Activated CD4-positive, alpha-beta T cell treated with anti-CD3 and anti-CD28 coated beads for 48 hours (primary cell): ENCODE measurements around the gene STRAP.
A peak's percentile ranks its signal among the peaks of the same experiment; 100 is the strongest.

Source experiments
- DNase-seq: peaks from one replicate; pipeline ENCODE4 v3.0.0-alpha.2; 2020

STRAP gene, protein sequence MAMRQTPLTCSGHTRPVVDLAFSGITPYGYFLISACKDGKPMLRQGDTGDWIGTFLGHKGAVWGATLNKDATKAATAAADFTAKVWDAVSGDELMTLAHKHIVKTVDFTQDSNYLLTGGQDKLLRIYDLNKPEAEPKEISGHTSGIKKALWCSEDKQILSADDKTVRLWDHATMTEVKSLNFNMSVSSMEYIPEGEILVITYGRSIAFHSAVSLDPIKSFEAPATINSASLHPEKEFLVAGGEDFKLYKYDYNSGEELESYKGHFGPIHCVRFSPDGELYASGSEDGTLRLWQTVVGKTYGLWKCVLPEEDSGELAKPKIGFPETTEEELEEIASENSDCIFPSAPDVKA

DNA sequence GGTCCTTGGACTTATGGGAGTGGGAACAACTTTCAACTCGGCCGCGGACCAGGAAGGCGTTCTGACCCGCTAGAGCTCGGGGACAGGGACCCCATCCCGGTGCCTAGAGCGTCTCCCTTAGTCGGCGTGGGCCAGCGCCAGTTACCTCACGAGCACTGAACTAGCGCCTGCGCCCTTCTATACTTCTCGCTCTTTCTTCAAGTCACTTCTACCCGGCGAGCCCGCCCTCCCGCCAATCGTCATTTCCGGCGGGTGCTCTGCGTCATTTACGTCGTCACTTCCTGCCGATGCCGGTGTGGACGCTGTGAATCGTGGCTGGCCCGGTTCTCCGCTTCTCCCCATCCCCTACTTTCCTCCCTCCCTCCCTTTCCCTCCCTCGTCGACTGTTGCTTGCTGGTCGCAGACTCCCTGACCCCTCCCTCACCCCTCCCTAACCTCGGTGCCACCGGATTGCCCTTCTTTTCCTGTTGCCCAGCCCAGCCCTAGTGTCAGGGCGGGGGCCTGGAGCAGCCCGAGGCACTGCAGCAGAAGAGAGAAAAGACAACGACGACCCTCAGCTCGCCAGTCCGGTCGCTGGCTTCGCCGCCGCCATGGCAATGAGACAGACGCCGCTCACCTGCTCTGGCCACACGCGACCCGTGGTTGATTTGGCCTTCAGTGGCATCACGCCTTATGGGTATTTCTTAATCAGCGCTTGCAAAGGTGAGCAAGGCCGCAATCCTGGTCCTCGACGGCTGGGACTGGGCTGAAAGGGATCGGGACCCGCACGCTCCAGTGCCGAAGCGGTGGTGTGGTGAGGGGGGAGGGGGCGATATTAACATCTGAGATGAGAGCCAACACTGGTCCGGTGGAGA, at the start of gene STRAP:
Gene STRAP, plus strand, starts transcription at position 270 of the 854 bp plus-strand sequence. Its CDS starts 321 bp downstream, at position 591.
- DNase-seq = peak; percentile 95

DNA sequence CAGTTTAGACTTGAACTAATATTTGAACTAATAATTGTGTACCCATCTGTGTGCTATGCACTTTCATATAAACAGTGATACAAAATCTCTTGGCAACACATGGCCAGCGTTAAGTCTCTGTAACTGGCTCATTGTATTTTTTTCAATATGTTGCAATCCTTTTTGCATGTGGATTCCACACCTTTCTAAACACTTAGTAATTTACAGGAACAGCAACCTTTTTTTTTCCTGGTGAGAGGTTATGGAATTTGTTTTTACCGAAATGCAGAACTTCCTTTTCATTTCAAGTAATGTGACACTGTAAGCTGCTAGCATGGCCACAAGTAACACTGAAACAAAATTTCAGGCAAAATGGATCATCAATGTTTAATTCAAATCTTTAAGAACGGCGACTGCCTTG, 47.6 kb upstream of the STRAP start:
- DNase-seq = no peak

DNA sequence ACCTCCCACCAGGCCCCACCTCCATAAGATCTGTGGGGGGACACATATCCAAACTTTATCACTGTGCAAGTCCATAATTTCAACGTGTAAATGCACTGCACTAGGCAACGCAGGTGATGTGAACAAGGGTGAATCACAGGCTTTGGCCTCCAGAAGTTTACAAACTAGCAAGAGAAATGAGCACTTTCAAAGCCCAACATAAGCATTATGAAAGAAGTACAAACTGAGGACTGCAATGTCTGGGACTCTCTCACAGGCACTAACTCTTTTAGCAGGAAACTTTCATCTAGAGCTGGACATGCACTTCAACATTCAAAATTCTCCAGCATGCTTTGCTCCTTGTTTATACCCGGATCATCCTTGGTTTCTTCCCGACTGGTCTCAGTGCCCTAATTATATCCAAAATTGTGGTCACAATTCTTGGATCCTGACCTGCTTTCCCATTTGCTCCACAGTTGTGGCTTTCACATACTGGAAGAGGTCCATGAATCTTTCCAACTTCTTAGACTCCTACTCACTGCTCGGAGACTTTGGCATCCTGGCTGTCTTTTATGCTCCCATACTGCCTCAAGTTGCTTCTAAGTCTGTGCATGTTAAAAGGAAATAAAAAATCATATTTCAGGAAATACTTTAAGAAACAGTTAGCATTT, 44.9 kb upstream of the STRAP start:
- no peak for DNase-seq

- DNase-seq = no peak
Measured at GRCh38 chr12:15839041-15839440, 43.1 kb upstream of the STRAP start.

DNA sequence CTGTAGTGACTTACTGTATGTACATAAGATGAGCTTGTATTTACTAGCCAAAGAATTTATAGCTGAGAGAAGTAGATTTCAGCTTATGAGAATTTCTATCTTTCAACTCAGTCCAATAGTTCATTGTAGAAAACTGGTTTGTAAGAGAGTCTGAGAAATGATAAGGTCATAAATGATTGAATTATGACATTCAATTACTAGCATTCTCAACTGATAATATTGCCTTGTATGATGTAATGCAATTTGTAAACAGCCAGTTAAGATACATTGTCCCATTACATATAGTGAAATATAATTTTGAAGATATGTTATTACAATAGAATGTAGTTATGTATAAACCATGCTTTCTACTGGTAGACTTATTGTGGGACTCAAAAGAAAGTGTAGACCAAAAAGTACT, 42.5 kb upstream of the STRAP start:
- DNase-seq = no peak

GRCh38 chr12:15842108-15842507, 40.1 kb upstream of the STRAP start:
- no peak for DNase-seq

GRCh38 chr12:15846887-15847286, 35.3 kb upstream of the STRAP start:
- no peak for DNase-seq

DNA sequence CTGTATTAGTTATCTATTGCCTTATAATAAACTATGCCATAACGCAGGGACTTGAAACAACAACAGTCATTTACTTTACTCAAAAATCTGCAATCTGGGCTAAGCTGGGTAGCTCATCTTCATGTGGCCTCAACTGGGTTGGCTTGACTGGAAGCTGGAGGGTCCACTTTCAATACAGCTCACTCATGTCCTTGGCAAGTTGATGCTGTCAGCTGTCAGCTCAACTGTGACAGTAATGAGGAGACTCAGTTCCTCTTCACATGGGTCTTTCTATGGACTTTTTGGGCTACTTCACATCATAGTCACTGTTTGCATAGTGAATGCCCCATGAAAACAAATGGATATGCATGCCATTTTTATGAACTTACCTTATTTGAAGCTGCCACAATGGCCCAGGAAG, 33.6 kb upstream of the STRAP start:
- DNase-seq = no peak

DNA sequence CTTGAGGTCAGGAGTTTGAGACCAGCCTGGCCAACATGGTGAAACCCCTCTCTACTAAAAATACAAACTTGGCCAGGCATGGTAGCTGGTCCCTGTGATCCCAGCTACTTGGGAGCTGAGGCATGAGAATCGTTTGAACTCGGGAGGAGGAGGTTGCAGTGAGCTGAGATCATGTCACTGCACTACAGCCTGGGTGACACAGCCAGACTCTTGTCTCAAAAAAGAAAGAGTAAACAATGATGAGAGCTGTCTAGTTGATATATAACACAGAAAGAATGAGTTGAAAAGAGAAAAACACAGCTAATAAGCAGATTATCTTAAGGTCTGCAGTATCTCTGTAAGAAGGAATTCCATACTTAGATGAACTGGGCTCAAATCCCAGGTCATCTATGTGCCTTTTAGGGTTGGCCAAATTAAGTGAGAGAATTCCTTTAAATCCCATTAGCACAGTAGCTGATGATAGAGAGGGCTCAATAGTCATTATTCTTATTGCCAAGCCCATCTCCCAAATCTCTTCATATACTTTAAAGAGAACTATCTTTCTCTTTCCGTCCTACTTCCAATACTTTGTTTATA, 31.1 kb upstream of the STRAP start:
- no peak for DNase-seq

DNA sequence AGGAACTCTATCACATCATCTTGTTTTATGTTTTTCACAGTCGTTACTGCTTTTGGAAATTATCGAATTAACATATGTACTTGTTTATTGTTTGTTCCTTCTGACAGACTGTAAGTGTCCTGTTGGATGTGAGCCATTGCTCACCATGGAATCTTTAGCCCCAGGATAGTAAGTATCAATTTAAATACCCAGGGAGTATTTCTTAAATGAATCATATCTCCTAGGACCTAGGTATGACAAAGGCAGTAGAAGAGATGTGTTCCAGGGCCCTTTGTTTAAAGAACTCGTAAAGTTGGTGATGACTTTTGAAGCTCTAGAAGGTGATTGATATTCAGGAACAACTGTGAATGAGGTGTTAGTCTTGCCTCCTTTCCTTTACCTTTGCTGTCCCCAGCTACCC, 30.3 kb upstream of the STRAP start:
- DNase-seq = no peak

DNA sequence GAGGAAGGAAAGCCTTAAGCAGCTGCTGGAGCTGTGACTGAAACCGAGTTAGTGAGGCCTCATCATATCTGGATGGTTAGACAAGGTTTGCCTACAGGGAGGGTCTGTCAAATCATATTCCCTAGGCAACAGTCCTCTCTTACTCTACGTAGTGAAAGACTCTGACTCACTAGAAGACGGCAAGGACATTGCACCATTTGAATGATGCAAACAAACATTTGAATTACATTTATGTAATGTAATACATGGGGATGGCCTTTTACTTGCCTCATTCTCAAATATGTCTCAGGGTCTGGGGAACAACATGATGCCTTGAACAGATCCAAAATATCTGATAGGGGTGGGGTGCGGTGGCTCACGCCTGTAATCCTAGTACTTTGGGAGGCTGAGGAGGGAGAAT, 29.8 kb upstream of the STRAP start:
- no peak for DNase-seq

GRCh38 chr12:15853877-15854276, 28.3 kb upstream of the STRAP start:
- DNase-seq = no peak

GRCh38 chr12:15854916-15855315, 27.3 kb upstream of the STRAP start:
- no peak for DNase-seq

- no peak for DNase-seq
Measured at GRCh38 chr12:15855646-15856045, 26.5 kb upstream of the STRAP start.

GRCh38 chr12:15856097-15856982, 25.8 kb upstream of the STRAP start:
- DNase-seq = peak; percentile 53

DNA sequence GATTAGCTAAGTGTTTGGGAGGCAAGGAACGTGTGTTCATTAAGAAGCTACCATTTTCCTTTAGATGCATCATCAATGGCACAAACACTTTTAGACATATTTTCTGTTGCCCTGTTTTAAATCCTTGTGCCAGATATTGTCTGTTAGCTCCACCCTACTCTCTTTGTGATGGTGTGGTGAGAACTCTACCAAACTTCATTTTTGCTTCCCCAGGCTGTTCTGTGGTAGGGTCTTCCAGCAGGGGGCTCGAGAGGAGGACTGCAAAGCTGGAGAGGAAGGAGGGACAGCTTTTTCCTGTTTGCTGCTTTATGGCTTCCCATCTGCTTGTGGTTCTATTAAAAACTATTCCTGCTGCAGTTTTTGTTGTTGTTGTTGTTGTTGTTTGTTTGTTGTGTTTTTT, 23.8 kb upstream of the STRAP start:
- DNase-seq = no peak

GRCh38 chr12:15859116-15859515, 23.1 kb upstream of the STRAP start:
- no peak for DNase-seq

DNA sequence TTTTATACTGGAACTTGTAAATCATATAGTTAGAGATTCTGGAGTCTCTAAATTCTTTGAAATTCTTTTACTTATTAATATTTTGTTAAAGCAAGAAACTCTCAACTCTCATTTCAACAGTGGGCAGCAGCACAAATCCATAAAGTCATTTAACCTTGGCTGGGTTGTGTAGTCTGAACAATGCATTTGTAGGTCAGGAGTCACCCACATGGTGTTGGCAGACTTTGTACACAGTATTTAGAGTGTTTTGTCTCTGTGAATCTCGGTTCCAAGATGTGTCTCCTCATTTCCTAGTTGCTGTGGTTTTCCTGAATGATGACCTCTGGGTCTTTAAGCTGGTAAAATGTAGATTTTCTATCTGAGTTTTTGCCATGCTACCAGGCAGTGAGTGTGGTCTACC, 20.8 kb upstream of the STRAP start:
- DNase-seq = no peak

- DNase-seq = no peak
Measured at GRCh38 chr12:15862840-15863239, 19.3 kb upstream of the STRAP start.

DNA sequence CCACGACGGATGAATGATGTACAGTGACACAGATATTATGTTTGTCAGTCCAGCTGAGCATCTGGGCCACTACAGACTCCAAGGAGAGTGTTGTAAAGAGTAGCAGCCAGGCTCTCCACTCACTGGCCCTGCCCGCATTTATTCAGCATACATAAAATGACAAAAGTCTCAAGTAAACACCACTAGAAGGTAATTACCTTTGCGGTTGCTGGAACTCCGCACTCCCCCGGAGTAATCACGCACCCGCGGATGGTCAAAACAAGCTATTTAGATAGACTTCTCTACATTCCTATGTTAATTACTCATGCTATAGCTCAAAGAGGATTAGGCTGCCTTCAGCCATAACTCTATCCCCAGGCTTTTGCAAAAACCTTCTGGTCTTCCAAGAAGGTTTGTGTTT, 18.8 kb upstream of the STRAP start:
- no peak for DNase-seq

DNA sequence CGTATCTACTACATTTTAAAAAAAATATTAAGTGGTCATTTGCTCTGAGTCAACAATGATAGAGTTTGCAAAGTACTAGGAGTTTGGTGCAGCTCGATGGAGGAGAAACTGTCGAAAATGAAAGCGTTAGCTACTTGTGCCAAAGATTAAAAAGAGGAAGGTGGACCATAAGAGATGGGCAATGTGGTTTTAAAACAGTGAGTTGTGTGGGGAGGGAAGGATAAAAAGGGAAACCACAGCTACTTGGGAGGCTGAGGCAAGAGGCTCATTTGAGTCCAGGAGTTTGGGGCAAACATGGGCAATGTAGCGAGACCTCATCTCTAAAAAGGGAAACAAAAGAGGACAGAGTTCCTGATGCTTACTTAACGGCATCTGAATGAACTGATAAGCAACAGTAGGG, 18.2 kb upstream of the STRAP start:
- no peak for DNase-seq

DNA sequence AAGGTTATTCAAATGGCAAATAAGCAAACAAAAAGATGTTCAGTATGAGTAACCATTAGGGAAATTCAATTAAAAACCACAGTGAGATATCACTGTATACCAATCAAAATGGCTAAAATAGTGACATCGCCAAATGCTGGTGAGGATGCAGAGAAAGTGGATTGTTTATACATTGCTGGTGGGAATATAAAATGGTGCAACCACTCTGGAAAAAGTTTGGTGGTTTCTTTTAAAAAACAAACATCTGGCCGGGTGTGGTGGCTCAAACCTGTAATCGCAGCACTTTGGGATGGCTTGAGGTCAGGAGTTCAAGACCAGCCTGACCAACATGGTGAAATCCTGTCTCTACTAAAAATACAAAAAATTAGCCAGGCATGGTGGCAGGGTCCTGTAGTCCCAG, 14.0 kb upstream of the STRAP start:
- DNase-seq = no peak
